ENCODE results near the gene CNOT3.

GRCh38 chr19:54179921-54180461 lies 42.4 kb downstream of the CNOT3 start:
- TF ChIP-seq CTCF (IDR thresholded peaks at IDR 0.05) (peak; percentile 19 to 37 (median 32)), POLR2A (IDR thresholded peaks at IDR 0.05) (no peak)
